GM19467 (cell line): ENCODE results near the gene YWHAB.

Experiments
- ATAC-seq: cut with Tn5 transposase; IDR thresholded peaks from one replicate; pipeline ENCODE4 v1.9.1; 2021; ENCODE audit warnings: mild to moderate bottlenecking, moderate library complexity; ENCODE audit not compliant: unreplicated experiment

YWHAB gene

GRCh38 chr20:44950368-44950767, 64.9 kb downstream of the YWHAB start:
- ATAC-seq, result no peak

GRCh38 chr20:44952731-44953130, 67.2 kb downstream of the YWHAB start:
- no peak for ATAC-seq

GRCh38 chr20:44954211-44954610, 68.7 kb downstream of the YWHAB start:
- ATAC-seq, result no peak

- no peak for ATAC-seq
Measured at GRCh38 chr20:44955270-44955669, 69.8 kb downstream of the YWHAB start.

GRCh38 chr20:44956410-44956809, 70.9 kb downstream of the YWHAB start:
- no peak for ATAC-seq
